Liver (tissue), 3 donors: Measurements from ENCODE around the gene CEND1.

Source experiments
- HNF4G ChIP-seq: IDR thresholded peaks from 2 replicates; pipeline ENCODE4 v1.6.1; 2016; ENCODE audit warnings: antibody characterized with exemption
- TAF1 ChIP-seq: conservative IDR thresholded peaks from 2 replicates; pipeline ENCODE4 v1.6.1; 2016; ENCODE audit warnings: antibody characterized with exemption, mild to moderate bottlenecking
- YY1 ChIP-seq: IDR thresholded peaks from 2 replicates; pipeline ENCODE4 v1.6.1; 2016; ENCODE audit warnings: antibody characterized with exemption, mild to moderate bottlenecking
- TF ChIP-seq, protein P1 (sequence below): fragments of 150-350 bp; IDR thresholded peaks from 2 replicates; pipeline ENCODE4 v1.5.1; 2017; ENCODE audit warnings: improper control_type of control experiment, low read depth, low read length; ENCODE audit not compliant: missing input control
- donor health status: healthy.
- donor health status: healthy.

- TF ChIP-seq, protein P1, sequence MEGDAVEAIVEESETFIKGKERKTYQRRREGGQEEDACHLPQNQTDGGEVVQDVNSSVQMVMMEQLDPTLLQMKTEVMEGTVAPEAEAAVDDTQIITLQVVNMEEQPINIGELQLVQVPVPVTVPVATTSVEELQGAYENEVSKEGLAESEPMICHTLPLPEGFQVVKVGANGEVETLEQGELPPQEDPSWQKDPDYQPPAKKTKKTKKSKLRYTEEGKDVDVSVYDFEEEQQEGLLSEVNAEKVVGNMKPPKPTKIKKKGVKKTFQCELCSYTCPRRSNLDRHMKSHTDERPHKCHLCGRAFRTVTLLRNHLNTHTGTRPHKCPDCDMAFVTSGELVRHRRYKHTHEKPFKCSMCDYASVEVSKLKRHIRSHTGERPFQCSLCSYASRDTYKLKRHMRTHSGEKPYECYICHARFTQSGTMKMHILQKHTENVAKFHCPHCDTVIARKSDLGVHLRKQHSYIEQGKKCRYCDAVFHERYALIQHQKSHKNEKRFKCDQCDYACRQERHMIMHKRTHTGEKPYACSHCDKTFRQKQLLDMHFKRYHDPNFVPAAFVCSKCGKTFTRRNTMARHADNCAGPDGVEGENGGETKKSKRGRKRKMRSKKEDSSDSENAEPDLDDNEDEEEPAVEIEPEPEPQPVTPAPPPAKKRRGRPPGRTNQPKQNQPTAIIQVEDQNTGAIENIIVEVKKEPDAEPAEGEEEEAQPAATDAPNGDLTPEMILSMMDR: no peak
- TF ChIP-seq YY1: no peak
- TF ChIP-seq TAF1: no peak
- TF ChIP-seq HNF4G: no peak
These were observed 44.5 kb downstream of the CEND1 start for GRCh38 chr11:745428-745827.
